Measurements from ENCODE around the gene ODAD4. TPM values are rescaled to one million over a fixed set of nuclear protein-coding genes. Genes with fewer than 3 reads are reported as not detected.

ODAD4 gene
- total RNA-seq (1 to 10 TPM in 1 of 2 donors, under 1 TPM in 1; 0.25 to 1.0 TPM), polyA plus RNA-seq (under 1 TPM; 0.07 to 0.21 TPM)

- H3K27me3 ChIP-seq (ENCODE audit: control insufficient read depth in 4 of 4, insufficient read depth in 4 of 4, low read length in 3 of 4): no peaks in the 10 kb centered on the region
- peak; percentile 90 to 92 for TF ChIP-seq EGR1 (IDR thresholded peaks at IDR 0.05; ENCODE audit: low read depth in 2 of 2)
- TF ChIP-seq RAD21 (IDR thresholded peaks at IDR 0.05): peak; percentile 72 to 78
- TF ChIP-seq SP1 (IDR thresholded peaks at IDR 0.05): peak; percentile 81
- peak; percentile 86 for TF ChIP-seq MAX (IDR thresholded peaks at IDR 0.05)
- peak; percentile 85 for TF ChIP-seq FOXA1 (IDR thresholded peaks at IDR 0.05)
- peak; percentile 85 for TF ChIP-seq ZBTB33 (IDR thresholded peaks at IDR 0.05)
- TF ChIP-seq RXRA (IDR thresholded peaks at IDR 0.05): peak; percentile 77 to 94
- peak; percentile 63 for TF ChIP-seq TAF1 (conservative IDR thresholded peaks at IDR 0.05)
- TF ChIP-seq JUND (IDR thresholded peaks at IDR 0.05): peak; percentile 13 to 62
- no peak for TF ChIP-seq HNF4G (IDR thresholded peaks at IDR 0.05)
- TF ChIP-seq GABPA (IDR thresholded peaks at IDR 0.05 in 1 of 2, conservative IDR thresholded peaks at IDR 0.05 in 1 of 2): peak; percentile 80 to 92
- peak; percentile 54 to 83 for TF ChIP-seq HNF4A (conservative IDR thresholded peaks at IDR 0.05)
- TF ChIP-seq REST (IDR thresholded peaks at IDR 0.05): peak; percentile 88
- TF ChIP-seq YY1 (IDR thresholded peaks at IDR 0.05): peak; percentile 95
- peak; percentile 71 for TF ChIP-seq CTCF (IDR thresholded peaks at IDR 0.05; ENCODE audit: low read depth, low read length, missing input control)
- TF ChIP-seq, protein P1, sequence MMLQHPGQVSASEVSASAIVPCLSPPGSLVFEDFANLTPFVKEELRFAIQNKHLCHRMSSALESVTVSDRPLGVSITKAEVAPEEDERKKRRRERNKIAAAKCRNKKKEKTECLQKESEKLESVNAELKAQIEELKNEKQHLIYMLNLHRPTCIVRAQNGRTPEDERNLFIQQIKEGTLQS (IDR thresholded peaks at IDR 0.05): peak; percentile 28
- peak; percentile 74 for TF ChIP-seq FOXA2 (IDR thresholded peaks at IDR 0.05)
- no peak for TF ChIP-seq NR2F2 (IDR thresholded peaks at IDR 0.05)
- peaks cover 0 to 10% (median 1%) of the 10 kb centered on the region in 4 donors for H3K4me1 ChIP-seq (ENCODE audit: control insufficient read depth in 4 of 4, insufficient read depth in 4 of 4, low read length in 3 of 4)
- peak within 1 kb of the TSS; percentile 87 to 96 for H3K27ac ChIP-seq (ENCODE audit: low read depth in 1 of 2, low read length in 2 of 2)
- WGBS: 2% methylated on average over 43 of the region's 43 CpGs
- H3K9me3 ChIP-seq (ENCODE audit: control insufficient read depth in 4 of 4, low read length in 3 of 4): no peaks in the 10 kb centered on the region
- H3K4me3 ChIP-seq (ENCODE audit: low read depth in 1 of 3, low read length in 3 of 3): peak within 1 kb of the TSS; percentile 39 to 76 (median 73)
- no peaks in the 10 kb centered on the region for H3K36me3 ChIP-seq (ENCODE audit: control insufficient read depth in 4 of 4, insufficient read depth in 3 of 4, low read depth in 1 of 4, low read length in 3 of 4)
- peak within 1 kb of the TSS; percentile 62 to 89 for H3K9ac ChIP-seq (ENCODE audit: low read depth in 1 of 2, low read length in 2 of 2)
- peak; percentile 95 for DNase-seq (ENCODE audit: low spot score)
Measured at GRCh38 chr17:41930009-41930832, at the start of gene ODAD4. Gene ODAD4, plus strand, starts transcription at chr17:41930617. Its CDS starts 107 bp downstream, at chr17:41930724.

Data from liver (tissue), 9 donors.